ENCODE results near the gene TTC36.
A peak's percentile ranks its signal among the peaks of the same experiment; 100 is the strongest.
"Not testable (repeated sequence)": the region's sequence is repeated elsewhere in the genome, so short reads cannot be mapped to it uniquely, and the experiment has no call there.

The TTC36 gene

GRCh38 chr11:118527109-118527508 is at the start of gene TTC36:
Gene TTC36, plus strand, starts transcription at chr11:118527474. Its CDS starts 21 bp downstream, at chr11:118527495.
- no peak for DNase-seq (ENCODE audit: low read depth in 3 of 3)

GRCh38 chr11:118481238-118481637 is 46.0 kb upstream of the TTC36 start:
- not testable (repeated sequence) for DNase-seq (ENCODE audit: low read depth in 3 of 3)

- DNase-seq (ENCODE audit: low read depth in 3 of 3): no peak
Measured at GRCh38 chr11:118484405-118484804, 42.9 kb upstream of the TTC36 start.

- no peak for DNase-seq (ENCODE audit: low read depth in 3 of 3)
Measured at GRCh38 chr11:118485273-118485672, 42.0 kb upstream of the TTC36 start.

- peak; percentile 55 to 72 (median 70) for DNase-seq (ENCODE audit: low read depth in 3 of 3)
Measured at GRCh38 chr11:118488480-118489109, 38.7 kb upstream of the TTC36 start.

- no peak for DNase-seq (ENCODE audit: low read depth in 3 of 3)
Measured at GRCh38 chr11:118491041-118491440, 36.2 kb upstream of the TTC36 start.

- no peak for DNase-seq (ENCODE audit: low read depth in 3 of 3)
Measured at GRCh38 chr11:118497831-118498230, 29.4 kb upstream of the TTC36 start.

GRCh38 chr11:118503216-118503615 is 24.1 kb upstream of the TTC36 start:
- no peak for DNase-seq (ENCODE audit: low read depth in 3 of 3)

GRCh38 chr11:118511601-118512000 is 15.7 kb upstream of the TTC36 start:
- DNase-seq (ENCODE audit: low read depth in 3 of 3): no peak

- DNase-seq (ENCODE audit: low read depth in 3 of 3): no peak
Measured at GRCh38 chr11:118514103-118514502, 13.2 kb upstream of the TTC36 start.

GRCh38 chr11:118519549-118519948 is 7.7 kb upstream of the TTC36 start:
- no peak for DNase-seq (ENCODE audit: low read depth in 3 of 3)

- DNase-seq (ENCODE audit: low read depth in 3 of 3): no peak
Measured at GRCh38 chr11:118521892-118522311, 5.4 kb upstream of the TTC36 start.

GRCh38 chr11:118522571-118523072 is 4.7 kb upstream of the TTC36 start:
- DNase-seq (ENCODE audit: low read depth in 3 of 3): no peak

- no peak for DNase-seq (ENCODE audit: low read depth in 3 of 3)
Measured at GRCh38 chr11:118524356-118524755, 2.9 kb upstream of the TTC36 start.

- DNase-seq (ENCODE audit: low read depth in 3 of 3): no peak
Measured at GRCh38 chr11:118524757-118525470, 2.4 kb upstream of the TTC36 start.

GRCh38 chr11:118526688-118527087 is 586 bp upstream of the TTC36 start:
- DNase-seq (ENCODE audit: low read depth in 3 of 3): no peak

- no peak for DNase-seq (ENCODE audit: low read depth in 3 of 3)
Measured at GRCh38 chr11:118528511-118528910, 1.2 kb downstream of the TTC36 start.

- DNase-seq (ENCODE audit: low read depth in 3 of 3): no peak
Measured at GRCh38 chr11:118529584-118530175, 2.4 kb downstream of the TTC36 start.

GRCh38 chr11:118530180-118530682 is 3.0 kb downstream of the TTC36 start:
- peak in 1 of 3 experiments; percentile 6 for DNase-seq (ENCODE audit: low read depth in 3 of 3)

GRCh38 chr11:118530683-118531596 is 3.7 kb downstream of the TTC36 start, which contains the start of gene TMEM25:
Gene TMEM25, plus strand, starts transcription at chr11:118531192. Its CDS starts 610 bp downstream, at chr11:118531802.
- DNase-seq (ENCODE audit: low read depth in 3 of 3): peak; percentile 20 to 78 (median 52)

- DNase-seq (ENCODE audit: low read depth in 3 of 3): no peak
Measured at GRCh38 chr11:118531597-118532084, 4.4 kb downstream of the TTC36 start.
